OCI-LY1 (cell line): ENCODE measurements around the gene PDE1C.

Experiments
- EZH2 ChIP-seq: fragments of 200-600 bp; sonication (generic), shearing (Covaris generic); IDR thresholded peaks from 2 replicates; pipeline ENCODE4 v1.8.0; 2017; ENCODE audit warnings: borderline replicate concordance, mixed run types, mild to moderate bottlenecking, antibody characterized with exemption, low read length, moderate library complexity, mixed read lengths
- TF ChIP-seq, protein P1 (sequence below): fragments of 200-600 bp; sonication (generic), shearing (Covaris generic); IDR thresholded peaks from 2 replicates; pipeline ENCODE4 v1.5.1; 2017; ENCODE audit warnings: mild to moderate bottlenecking, antibody characterized with exemption, low read length, moderate library complexity, mixed read lengths

DNA sequence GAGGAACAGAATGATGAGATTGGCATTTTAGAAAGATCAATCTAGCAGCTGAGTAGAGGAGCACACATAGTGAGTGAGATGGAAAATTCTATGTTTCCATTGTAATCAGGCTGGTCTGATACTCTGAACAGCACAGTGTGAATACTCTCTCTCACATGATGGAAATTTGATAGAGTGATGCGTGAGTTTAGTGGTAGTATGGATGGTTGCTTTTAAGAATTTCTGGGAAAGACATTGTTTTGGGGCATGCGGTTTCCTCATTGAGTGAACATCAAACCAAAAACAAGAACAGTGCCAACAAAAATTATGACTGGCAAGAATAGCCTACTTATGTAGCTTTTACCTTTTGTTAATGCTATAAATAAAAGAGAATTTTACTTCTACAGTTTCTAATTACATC is 183.2 kb downstream of the PDE1C start:
- TF ChIP-seq, protein P1, sequence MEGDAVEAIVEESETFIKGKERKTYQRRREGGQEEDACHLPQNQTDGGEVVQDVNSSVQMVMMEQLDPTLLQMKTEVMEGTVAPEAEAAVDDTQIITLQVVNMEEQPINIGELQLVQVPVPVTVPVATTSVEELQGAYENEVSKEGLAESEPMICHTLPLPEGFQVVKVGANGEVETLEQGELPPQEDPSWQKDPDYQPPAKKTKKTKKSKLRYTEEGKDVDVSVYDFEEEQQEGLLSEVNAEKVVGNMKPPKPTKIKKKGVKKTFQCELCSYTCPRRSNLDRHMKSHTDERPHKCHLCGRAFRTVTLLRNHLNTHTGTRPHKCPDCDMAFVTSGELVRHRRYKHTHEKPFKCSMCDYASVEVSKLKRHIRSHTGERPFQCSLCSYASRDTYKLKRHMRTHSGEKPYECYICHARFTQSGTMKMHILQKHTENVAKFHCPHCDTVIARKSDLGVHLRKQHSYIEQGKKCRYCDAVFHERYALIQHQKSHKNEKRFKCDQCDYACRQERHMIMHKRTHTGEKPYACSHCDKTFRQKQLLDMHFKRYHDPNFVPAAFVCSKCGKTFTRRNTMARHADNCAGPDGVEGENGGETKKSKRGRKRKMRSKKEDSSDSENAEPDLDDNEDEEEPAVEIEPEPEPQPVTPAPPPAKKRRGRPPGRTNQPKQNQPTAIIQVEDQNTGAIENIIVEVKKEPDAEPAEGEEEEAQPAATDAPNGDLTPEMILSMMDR = no peak
- TF ChIP-seq EZH2 = no peak
